ACC112 (cell line): ENCODE data around the gene CFAP126.
"Not testable (repeated sequence)": the region's sequence is repeated elsewhere in the genome, so short reads cannot be mapped to it uniquely, and the experiment has no call there.

Experiments
- H2AFZ ChIP-seq: fragments of 200-600 bp; sonication (generic); one replicate; pipeline ENCODE4 v1.6.0; 2017; ENCODE audit warnings: antibody characterized with exemption, low read length; ENCODE audit not compliant: unreplicated experiment
- H3K27ac ChIP-seq: fragments of 200-600 bp; sonication (generic); 2 replicates; pipeline ENCODE4 v1.5.1; 2014; ENCODE audit warnings: low read depth, mild to moderate bottlenecking, antibody characterized with exemption, low read length, moderate library complexity
- H3K27me3 ChIP-seq: fragments of 200-600 bp; sonication (generic); 2 replicates; pipeline ENCODE4 v1.6.1; 2014; ENCODE audit warnings: mild to moderate bottlenecking, antibody characterized with exemption, low read length, moderate library complexity, mixed read lengths; ENCODE audit not compliant: insufficient read depth
- H3K36me3 ChIP-seq: fragments of 200-600 bp; sonication (generic); 2 replicates; pipeline ENCODE4 v1.6.1; 2016; ENCODE audit warnings: mild to moderate bottlenecking, antibody characterized with exemption, low read length, moderate library complexity, mixed read lengths; ENCODE audit not compliant: insufficient read depth
- H3K4me1 ChIP-seq: fragments of 200-600 bp; sonication (generic); one replicate; pipeline ENCODE4 v1.6.1; 2016; ENCODE audit warnings: low read length, mixed read lengths; ENCODE audit not compliant: insufficient read depth, unreplicated experiment, control insufficient read depth
- H3K4me3 ChIP-seq: fragments of 200-600 bp; sonication (generic); 2 replicates; pipeline ENCODE4 v1.5.1; 2014; ENCODE audit warnings: mild to moderate bottlenecking, low read depth, low read length
- H3K79me2 ChIP-seq: fragments of 200-600 bp; sonication (generic); one replicate; pipeline ENCODE4 v1.6.0; 2016; ENCODE audit warnings: low read length; ENCODE audit not compliant: control insufficient read depth, unreplicated experiment, insufficient read depth

Gene CFAP126

GRCh38 chr1:161342177-161342576 is 25.5 kb downstream of the CFAP126 start:
- H3K27me3 ChIP-seq, result no peaks in the 10 kb centered on the region
- H3K4me1 ChIP-seq, result no peaks in the 10 kb centered on the region
- no peak overlapping the region for H3K27ac ChIP-seq
- no peak overlapping the region for H2AFZ ChIP-seq
- H3K79me2 ChIP-seq, result no peaks in the 10 kb centered on the region
- H3K4me3 ChIP-seq, result no peak overlapping the region
- H3K36me3 ChIP-seq, result peaks cover 16% of the 10 kb centered on the region

DNA sequence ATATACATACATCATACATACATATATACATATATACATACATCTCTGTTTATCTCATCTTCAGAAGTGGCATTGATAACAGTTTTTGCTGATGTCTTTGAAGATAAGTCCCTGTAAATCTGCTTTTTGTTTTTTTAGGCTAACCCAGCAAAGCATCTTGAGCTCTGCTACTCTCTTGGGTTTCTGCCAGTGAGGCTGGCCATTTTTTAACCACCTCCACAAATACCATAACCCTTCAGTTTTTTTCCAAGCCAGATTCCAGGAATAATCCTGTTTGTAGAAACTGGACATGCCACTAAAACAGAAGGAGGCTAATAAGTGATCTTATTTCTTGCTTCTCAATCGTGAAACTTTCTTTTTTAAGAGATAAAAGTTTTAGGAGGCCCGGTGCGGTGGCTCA is 31.9 kb downstream of the CFAP126 start:
- Histone ChIP-seq H3K79me2 (no peaks in the 10 kb centered on the region), H3K27ac (no peak overlapping the region), H3K27me3 (no peaks in the 10 kb centered on the region), H3K4me3 (no peak overlapping the region), H3K36me3 (peaks cover 28% of the 10 kb centered on the region), H2AFZ (no peak overlapping the region), H3K4me1 (no peaks in the 10 kb centered on the region)

DNA sequence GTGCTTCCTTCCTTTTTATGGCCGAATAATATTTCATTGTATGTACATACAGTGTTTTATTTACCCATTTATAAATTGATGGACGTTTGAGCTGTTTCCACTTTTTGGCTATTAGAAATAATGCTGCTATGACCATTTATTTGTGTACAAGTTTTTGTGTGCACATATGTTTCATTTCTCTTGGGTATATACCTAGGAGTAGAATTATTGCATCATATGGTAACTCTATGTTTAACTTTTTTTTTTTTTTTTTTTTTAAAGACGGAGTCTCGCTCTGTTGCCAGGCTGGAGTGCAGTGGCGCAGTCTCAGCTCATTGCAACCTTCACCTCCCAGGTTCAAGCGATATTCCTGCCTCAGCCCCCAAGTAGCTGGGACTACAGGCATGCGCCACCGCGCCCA is 34.5 kb downstream of the CFAP126 start:
- H3K36me3 ChIP-seq, result peaks cover 38% of the 10 kb centered on the region
- H2AFZ ChIP-seq, result no peak overlapping the region
- no peaks in the 10 kb centered on the region for H3K27me3 ChIP-seq
- H3K4me3 ChIP-seq, result no peak overlapping the region
- no peaks in the 10 kb centered on the region for H3K79me2 ChIP-seq
- no peak overlapping the region for H3K27ac ChIP-seq
- no peaks in the 10 kb centered on the region for H3K4me1 ChIP-seq

DNA sequence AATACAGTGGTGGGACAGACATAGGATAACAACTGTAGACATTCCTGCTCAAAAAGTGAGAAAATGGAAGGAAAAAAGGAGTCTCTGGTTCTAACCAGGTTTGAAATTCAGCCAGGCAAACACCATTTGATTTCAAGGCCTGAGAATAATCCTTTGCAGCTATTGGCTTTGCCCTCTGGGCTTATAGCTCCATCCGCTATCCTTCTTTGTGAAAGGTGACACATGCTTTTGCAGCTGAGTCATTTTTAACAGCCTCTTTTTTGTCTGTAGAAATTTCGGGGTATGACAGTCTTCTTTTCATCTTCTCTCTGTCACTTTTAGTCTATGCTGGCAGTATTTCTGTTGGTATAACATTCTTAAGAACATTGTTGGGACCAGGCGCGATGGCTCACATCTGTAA is 37.3 kb downstream of the CFAP126 start:
- Histone ChIP-seq H3K79me2 (peaks cover 3% of the 10 kb centered on the region), H3K36me3 (peaks cover 39% of the 10 kb centered on the region), H3K4me1 (no peaks in the 10 kb centered on the region), H3K27me3 (no peaks in the 10 kb centered on the region), H3K4me3 (no peak overlapping the region), H3K27ac (no peak overlapping the region), H2AFZ (no peak overlapping the region)

DNA sequence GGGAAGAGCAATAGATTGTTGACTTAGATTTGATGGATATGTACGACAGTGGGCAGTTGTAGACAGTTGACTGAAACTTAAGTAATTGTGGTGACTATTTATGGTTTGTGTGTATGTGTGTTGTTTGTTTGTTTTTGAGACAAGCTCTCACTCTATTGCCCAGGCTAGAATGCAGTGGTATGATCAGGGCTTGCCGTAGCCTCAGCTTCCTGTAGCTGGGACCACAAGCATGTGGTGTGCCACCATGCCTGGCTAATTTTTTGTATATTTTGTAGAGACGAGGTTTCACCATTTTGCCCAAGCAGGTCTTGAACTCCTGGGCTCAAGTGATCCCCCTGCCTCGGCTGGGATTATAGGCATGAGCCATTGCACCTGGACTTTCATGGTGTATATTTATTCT is 43.7 kb downstream of the CFAP126 start:
- Histone ChIP-seq H3K36me3 (peaks cover 10% of the 10 kb centered on the region), H2AFZ (no peak overlapping the region), H3K4me1 (no peaks in the 10 kb centered on the region), H3K27me3 (no peaks in the 10 kb centered on the region), H3K4me3 (no peak overlapping the region), H3K79me2 (peaks cover 14% of the 10 kb centered on the region), H3K27ac (no peak overlapping the region)

DNA sequence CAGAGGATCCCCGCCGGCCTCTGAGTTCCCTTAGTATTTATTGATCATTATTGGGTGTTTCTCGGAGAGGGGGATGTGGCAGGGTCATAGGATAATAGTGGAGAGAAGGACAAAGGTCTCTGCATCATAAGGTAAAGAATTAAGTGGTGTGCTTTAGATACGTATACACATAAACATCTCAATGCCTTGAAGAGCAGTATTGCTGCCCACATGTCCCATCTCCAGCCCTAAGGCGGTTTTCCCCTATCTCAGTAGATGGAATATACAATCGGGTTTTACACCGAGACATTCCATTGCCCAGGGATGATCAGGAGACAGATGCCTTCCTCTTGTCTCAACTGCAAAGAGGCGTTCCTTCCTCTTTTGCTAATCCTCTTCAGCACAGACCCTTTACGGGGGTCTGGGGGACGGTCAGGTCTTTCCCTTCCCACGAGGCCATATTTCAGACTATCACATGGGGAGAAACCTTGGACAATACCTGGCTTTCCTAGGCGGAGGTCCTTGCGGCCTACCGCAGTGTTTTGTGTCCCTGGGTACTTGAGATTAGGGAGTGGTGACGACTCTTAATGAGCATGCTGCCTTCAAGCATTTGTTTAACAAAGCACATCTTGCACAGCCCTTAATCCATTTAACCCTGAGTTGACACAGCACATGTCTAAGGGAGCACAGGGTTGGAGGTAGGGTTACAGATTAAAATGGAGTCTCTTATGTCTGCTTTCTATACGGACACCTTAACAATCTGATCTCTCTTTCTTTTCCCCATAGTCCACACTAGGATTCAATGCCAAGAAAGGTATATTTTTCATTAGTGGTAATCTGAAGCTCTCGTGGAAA is 51.6 kb downstream of the CFAP126 start:
- H3K36me3 ChIP-seq, H2AFZ ChIP-seq, H3K27ac ChIP-seq, H3K4me1 ChIP-seq, H3K27me3 ChIP-seq, H3K4me3 ChIP-seq: not testable (repeated sequence)
- H3K79me2 ChIP-seq, result peaks cover 26% of the 10 kb centered on the region
